Stimulated activated CD8-positive, alpha-beta memory T cell treated with anti-CD3 and anti-CD28 coated beads, Interleukin-4, amount 100 ng/mL, for 48 hours (primary cell): Measurements from ENCODE around the gene SUCO.

ENCODE experiments used
- DNase-seq: peaks from one replicate; pipeline ENCODE4 v3.0.0-alpha.2; 2020

SUCO gene

DNA sequence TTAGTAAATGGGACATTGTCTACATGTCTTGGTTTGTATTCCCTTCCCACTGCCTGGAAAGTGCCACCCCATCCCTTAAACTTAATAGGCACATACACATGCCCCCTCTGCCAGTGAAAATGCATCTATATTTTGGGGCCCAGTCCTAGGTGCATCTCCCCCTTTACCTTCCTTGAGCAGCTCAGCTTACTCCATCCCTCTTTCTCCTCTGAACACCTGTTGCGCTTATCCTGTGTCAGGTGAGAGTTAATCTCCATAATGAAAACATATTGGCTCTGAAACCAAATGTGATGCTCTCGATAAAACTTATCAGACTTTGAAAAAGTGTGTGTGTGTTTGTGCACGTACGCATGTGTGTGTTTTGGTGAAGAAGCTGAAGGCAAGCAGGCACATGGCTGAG, 15.4 kb upstream of the SUCO start:
- no peak for DNase-seq

GRCh38 chr1:172529304-172529703, 3.6 kb upstream of the SUCO start:
- DNase-seq: no peak

- DNase-seq: no peak
Measured at GRCh38 chr1:172530000-172530399, 3.0 kb upstream of the SUCO start.

DNA sequence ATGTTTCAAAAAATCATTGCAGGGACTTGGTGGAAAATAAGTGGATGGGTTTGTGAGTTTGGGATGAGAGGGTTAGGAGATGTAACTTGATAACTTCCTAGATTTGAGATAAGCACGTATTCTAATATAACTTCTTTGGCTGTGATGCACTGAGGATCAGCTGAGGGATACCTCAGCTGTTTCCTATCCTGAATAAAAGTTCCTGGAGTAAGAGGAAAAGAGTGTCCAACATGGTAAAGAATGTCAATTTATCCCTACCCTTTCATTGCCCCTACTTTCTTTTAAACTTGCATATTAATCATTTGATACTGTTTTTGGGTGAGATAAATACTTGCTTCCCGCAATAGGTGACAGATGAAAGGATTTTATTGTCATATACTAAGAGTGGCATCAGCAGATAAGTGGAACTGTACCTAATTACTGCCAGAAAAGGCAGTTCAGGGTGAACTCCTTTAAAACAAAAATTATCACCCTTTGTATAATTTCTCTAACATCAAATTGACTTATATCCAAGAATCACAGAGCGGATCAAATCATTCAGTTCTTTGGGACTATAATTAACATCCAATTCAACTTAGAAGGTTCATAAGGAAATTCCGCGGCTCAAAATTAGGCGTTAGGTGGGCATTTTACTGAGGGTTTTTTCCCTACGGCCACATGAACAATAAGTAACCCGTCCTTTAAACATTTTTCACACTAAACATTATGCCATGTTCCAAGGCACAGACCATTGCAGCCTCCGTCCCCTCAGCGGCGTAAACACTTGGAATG, 1.4 kb upstream of the SUCO start:
- no peak for DNase-seq

GRCh38 chr1:172532183-172532699, 709 bp upstream of the SUCO start:
- peak; percentile 82 for DNase-seq

DNA sequence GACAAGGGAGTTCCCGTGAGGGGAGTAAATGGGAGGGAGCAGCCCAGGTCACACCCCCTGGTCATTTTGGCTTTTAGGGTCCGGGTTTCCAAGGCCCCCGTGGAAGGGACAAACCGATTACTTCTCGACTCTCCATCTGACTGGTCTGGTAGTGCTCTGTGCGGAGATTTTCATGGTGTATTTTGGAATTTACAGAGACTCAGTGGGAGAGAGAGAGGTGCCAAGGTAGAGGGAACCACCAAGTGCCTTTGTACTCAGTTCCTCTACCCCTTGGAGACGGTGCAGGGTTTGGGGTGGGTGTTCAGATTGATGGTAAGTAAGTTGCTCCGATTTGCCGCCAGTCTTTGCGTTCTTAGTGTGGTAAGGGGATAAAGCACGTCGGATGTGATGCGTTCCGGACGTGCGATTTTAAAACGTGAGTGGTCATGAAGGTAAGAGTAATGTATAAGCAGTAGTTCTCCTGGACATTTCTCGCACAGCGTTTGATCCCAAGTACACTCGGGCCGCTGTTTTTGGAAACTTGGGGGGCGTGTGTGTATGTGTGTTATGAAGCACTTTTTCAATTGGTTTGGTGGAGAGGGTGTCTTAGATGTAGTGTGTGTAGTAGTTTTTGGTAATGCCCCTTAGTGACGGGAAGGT, 682 bp downstream of the SUCO start:
- peak; percentile 54 for DNase-seq

DNA sequence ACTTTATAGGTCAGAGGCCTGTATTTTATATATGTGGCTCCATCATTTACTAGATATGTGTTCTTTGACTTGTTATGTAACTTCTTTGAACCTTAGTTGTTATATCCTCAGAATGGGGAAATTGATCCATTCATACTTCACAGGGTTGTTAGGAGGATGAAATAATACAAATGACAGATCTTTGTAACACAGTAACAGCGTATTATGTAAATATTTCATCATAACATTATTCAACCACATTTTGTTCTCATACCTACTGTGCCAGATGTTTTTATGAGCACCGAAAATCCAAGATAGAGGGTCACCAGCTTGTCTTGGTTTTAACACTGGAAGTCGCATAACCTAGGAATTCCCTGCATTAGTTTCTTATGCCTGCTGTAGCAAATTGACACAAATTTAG, 3.3 kb downstream of the SUCO start:
- no peak for DNase-seq

GRCh38 chr1:172537366-172537765, 4.4 kb downstream of the SUCO start:
- no peak for DNase-seq

- no peak for DNase-seq
Measured at GRCh38 chr1:172537827-172538391, 5.0 kb downstream of the SUCO start.

DNA sequence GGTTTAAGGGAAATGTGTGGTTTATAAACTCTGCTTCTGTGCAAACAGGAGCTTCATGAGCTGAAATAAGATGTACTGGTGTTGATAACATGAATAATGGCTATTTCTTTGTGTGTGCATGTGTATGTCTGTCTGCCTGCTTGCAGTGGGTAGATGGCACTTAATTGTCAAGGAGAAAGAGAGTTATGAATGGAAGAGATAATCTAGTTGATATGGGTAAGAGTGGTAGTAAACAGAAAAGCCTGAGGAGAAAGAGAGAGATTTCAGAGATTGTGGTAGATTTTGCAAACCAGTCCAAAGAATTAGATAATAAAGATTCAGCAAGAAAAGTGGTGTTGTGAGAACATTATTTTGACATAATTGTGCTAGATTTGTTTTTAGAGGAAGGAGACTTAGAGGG, 7.7 kb downstream of the SUCO start:
- DNase-seq: no peak

DNA sequence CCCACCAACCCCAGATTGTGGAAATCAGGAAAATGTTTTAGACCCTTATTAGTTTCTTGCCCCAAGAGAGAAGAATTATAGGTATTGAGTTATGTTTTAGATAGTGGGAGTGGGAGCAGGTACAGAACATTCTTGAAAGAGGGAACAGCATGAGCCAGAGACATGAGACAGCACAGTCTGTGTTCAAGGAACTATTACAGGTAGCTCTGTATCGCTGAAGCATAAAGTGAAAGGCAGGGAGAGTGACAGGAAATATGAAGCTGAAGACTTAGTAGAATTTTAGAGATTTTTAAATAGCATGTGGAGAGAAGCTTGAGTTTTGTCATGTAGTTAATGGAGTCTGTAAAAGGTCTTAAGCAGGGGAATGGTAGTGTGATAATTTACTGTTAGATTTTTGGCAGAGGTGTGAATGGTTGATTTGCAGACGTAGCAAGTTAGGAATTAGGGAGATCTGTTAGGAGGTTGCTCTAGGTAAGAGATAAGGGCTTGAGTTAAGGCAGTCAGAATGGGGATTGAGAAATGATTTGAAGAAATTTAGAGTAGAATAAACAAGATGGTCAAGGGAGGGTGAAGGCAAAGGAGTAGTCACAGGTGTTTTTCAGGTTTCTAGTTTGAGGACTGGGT, 11.6 kb downstream of the SUCO start:
- DNase-seq: no peak

GRCh38 chr1:172545396-172546004, 12.6 kb downstream of the SUCO start:
- DNase-seq: no peak

- DNase-seq: no peak
Measured at GRCh38 chr1:172547071-172547470, 14.1 kb downstream of the SUCO start.

DNA sequence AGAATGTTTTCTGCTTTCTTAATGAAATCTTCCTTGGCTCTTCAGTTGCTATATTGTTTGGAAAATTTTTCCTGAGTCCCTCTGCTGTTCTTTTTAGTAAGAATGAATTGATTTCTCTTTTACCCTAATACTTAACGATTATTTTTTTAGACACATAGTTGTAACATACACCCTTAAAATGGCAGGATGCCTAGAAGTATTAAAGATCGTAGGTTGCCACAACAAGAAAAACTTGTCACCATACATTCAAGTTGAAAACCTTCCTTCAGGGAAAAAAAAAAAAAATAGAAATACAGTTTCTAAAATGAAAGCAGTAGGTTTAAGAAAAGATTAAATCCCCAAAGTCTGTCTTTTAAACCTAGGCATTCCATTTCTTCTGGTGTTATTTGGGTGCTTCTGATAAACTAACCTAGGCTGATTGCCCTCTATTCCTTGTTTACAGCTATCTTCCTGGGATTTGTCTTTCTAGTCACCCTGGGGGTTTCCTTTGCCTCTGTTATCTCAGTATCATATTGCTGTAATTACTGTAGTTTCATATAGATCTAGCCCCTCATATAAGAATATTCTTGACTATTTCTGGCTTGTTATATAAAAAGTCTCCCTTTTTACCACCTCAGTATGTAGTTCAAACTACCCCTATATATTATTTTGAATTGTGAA, 16.8 kb downstream of the SUCO start:
- DNase-seq: no peak

- no peak for DNase-seq
Measured at GRCh38 chr1:172551279-172551678, 18.3 kb downstream of the SUCO start.

DNA sequence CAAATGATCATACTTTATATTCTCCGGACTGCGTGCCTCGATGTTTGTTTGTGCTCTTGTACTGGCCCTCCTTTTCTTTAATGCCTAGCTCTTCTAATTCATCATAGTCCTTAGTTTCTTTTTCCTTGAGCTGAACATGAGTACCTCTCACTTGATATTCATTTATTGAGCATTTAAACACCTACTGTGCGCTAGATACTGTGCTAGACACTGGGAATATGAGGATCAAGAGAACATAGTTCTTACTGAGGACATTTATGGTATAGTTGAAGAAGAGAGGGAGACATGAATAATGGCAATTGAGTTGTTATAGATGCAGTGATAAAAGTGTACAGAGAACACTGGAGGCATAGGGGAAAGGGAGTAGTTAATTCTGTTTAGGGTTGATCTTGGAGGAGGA, 22.0 kb downstream of the SUCO start:
- no peak for DNase-seq

- DNase-seq: no peak
Measured at GRCh38 chr1:172556461-172556860, 23.5 kb downstream of the SUCO start.

DNA sequence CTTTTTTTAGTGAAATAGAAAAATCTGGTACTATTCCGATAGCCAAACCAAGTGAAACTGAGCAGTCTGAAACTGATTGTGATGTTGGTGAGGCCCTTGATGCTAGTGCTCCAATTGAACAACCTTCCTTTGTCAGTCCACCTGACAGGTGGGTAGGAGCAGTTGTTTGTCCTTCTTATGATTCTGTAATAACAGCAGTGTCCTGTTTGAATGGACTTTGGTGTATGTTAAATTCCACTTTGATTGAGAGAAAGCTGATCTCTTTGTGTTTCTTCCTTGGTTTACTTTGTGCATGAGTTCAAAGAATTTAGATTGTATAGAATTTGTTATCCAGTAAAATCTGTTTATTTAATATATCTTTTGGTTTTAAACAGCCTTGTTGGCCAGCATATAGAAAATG, 24.3 kb downstream of the SUCO start:
- DNase-seq: no peak

- DNase-seq: no peak
Measured at GRCh38 chr1:172559572-172560210, 26.7 kb downstream of the SUCO start.

DNA sequence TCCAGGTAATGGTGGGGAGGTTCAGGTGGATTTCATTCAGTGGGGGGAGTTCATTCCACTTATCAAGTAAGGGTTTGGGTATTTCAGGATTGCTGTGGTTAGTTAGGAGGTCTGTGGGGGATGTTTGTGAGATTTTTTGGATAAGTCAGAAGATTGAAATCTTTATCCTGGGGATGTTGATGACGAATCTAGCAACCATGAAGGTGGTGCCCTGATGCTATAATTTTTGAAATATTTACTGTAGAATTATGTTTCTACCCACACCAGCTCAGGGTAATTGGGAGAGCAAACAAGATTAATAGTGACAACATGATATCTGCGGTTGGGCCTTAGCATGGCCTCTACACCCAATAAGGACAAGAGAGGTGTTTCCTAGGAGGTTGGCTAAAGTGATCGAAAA, 28.3 kb downstream of the SUCO start:
- no peak for DNase-seq

DNA sequence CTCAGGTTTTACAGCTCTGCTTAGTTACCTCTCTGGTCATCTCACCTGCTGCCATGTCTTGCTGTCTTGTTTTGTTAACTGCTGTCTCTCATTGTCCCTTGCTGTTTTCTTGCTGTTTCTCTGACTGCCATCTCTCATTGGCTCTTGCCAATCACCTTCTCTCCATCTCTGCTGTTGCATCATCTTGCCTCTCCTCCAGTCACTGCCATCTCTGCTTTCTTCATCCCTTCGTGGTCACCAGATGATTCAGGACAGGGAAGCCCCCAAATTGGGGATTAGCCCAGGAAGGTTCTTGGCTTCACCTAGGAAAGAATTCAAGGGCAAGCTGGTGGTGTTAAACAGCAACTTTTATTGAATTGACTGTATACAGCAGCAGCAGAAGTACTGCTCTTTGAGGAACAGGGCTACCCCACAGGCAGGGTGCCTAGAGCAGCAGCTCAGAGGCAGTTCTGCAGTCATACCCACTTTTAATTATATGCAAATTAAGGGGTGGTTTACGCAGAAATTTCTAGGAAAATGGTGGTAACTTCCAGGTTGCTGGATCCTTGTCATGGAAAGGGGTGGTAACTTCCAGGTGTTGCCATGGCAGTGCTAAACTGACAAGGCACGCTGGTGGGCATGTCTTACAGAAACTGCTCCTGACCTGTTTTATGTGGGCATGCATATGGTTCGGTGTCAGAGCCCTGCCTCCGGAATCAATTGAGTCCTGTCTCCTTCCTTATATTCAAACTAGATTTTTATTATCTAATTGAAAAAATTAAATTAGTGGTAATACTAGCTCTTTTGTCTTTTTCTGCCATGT, 33.4 kb downstream of the SUCO start:
- DNase-seq: no peak
